GM18951 (cell line): ENCODE results near the gene SEPTIN5.

Experiments used
- POLR2A ChIP-seq: IDR thresholded peaks from 4 replicates; pipeline ENCODE4 v1.6.1; 2011; ENCODE audit warnings: mild to moderate bottlenecking; ENCODE audit not compliant: insufficient read length, insufficient read depth; ENCODE audit errors: extremely low read depth
- in situ Hi-C: fragments of 300-500 bp; cut with MboI; formaldehyde crosslinking; loops from one replicate; pipeline ENCODE4 v1.12.0; 2022; ENCODE audit warnings: low sequenced_read_pairs, mixed read lengths, inconsistent platforms; ENCODE audit not compliant: unreplicated experiment

Gene SEPTIN5

GRCh38 chr22:19717181-19717580 lies 2.9 kb downstream of the SEPTIN5 start:
- TF ChIP-seq POLR2A = no peak
- in situ Hi-C loops = no loop called here

GRCh38 chr22:19717691-19718455 lies 3.6 kb downstream of the SEPTIN5 start:
- TF ChIP-seq POLR2A = no peak
- in situ Hi-C loops = no loop called here

- in situ Hi-C loops = no loop called here
- TF ChIP-seq POLR2A = no peak
Observed at GRCh38 chr22:19718456-19719049, 4.2 kb downstream of the SEPTIN5 start.

GRCh38 chr22:19719050-19719482 lies 4.8 kb downstream of the SEPTIN5 start:
- in situ Hi-C loops = no loop called here
- TF ChIP-seq POLR2A = no peak

- TF ChIP-seq POLR2A = no peak
- in situ Hi-C loops = no loop called here
Observed at GRCh38 chr22:19719488-19720021, 5.3 kb downstream of the SEPTIN5 start.

- no peak for TF ChIP-seq POLR2A
- in situ Hi-C loops = no loop called here
Observed at GRCh38 chr22:19720150-19720827, 6.0 kb downstream of the SEPTIN5 start.

- no peak for TF ChIP-seq POLR2A
- in situ Hi-C loops = no loop called here
Observed at GRCh38 chr22:19720999-19721329, 6.7 kb downstream of the SEPTIN5 start.

GRCh38 chr22:19721330-19722177 lies 7.3 kb downstream of the SEPTIN5 start:
- no peak for TF ChIP-seq POLR2A
- in situ Hi-C loops = no loop called here

- no peak for TF ChIP-seq POLR2A
- in situ Hi-C loops = no loop called here
Observed at GRCh38 chr22:19722178-19722981, 8.1 kb downstream of the SEPTIN5 start.

GRCh38 chr22:19722982-19723231 lies 8.6 kb downstream of the SEPTIN5 start:
- in situ Hi-C loops = no loop called here
- no peak for TF ChIP-seq POLR2A

GRCh38 chr22:19723232-19723982 lies 9.1 kb downstream of the SEPTIN5 start, which contains the start of gene GP1BB:
Gene GP1BB (plus strand): TSS chr22:19723539. CDS start chr22:19723570, 31 bp downstream.
- TF ChIP-seq POLR2A = no peak

GRCh38 chr22:19723983-19724827 lies 9.9 kb downstream of the SEPTIN5 start:
- in situ Hi-C loops = no loop called here
- TF ChIP-seq POLR2A = no peak

More at GRCh38 chr22:19723232-19723982, 9.1 kb downstream of the SEPTIN5 start, which contains the start of gene GP1BB:
- in situ Hi-C loops = no loop called here
